Kidney (tissue), 14 donors: ENCODE measurements around the gene CEP89. TPM values are rescaled to one million over a fixed set of nuclear protein-coding genes. Genes with fewer than 3 reads are reported as not detected.

Source experiments
- DNase-seq, 5 donors: peaks; one replicate each; pipeline ENCODE4 v3.0.0-alpha.2; 2013 to 2020
- FAIRE-seq: peaks from 2 replicates; lab custom pipeline; 2012; peaks lifted over from hg19 to GRCh38; lab: Jason Lieb, UNC
- H3K27ac ChIP-seq, 2 donors: one replicate each; pipeline ENCODE4 v1.7.0; 2013; ENCODE audit warnings: low read depth in 2 of 2, low read length in 2 of 2, inconsistent platforms in 1 of 2
- H3K27me3 ChIP-seq: one replicate; pipeline ENCODE4 v1.7.1; 2013; ENCODE audit warnings: low read length, inconsistent platforms; ENCODE audit not compliant: control insufficient read depth, insufficient read depth
- H3K36me3 ChIP-seq, 3 donors: one replicate each; pipeline versions ENCODE4 v1.7.0 to v1.7.1; 2013; ENCODE audit warnings: low read length in 3 of 3, control low read depth in 1 of 3, inconsistent platforms in 1 of 3; ENCODE audit not compliant: insufficient read depth in 3 of 3, control insufficient read depth in 2 of 3
- H3K4me1 ChIP-seq, 3 donors: one replicate each; pipeline versions ENCODE4 v1.7.0 to v1.7.1; 2013; ENCODE audit warnings: low read length in 3 of 3, inconsistent platforms in 1 of 3, low read depth in 1 of 3; ENCODE audit not compliant: control insufficient read depth in 2 of 3, insufficient read depth in 2 of 3
- H3K4me3 ChIP-seq, 3 donors: one replicate each; pipeline versions ENCODE4 v1.7.0 to v1.8.1; 2013; ENCODE audit warnings: low read length in 3 of 3, control low read depth in 1 of 3, inconsistent platforms in 1 of 3
- H3K9ac ChIP-seq, 3 donors: one replicate each; pipeline versions ENCODE4 v1.7.0 to v1.7.1; 2013; ENCODE audit warnings: low read length in 3 of 3, control low read depth in 1 of 3, inconsistent platforms in 1 of 3
- H3K9me3 ChIP-seq, 3 donors: one replicate each; pipeline versions ENCODE4 v1.7.0 to v1.7.1; 2013; ENCODE audit warnings: low read length in 3 of 3, control low read depth in 1 of 3, inconsistent platforms in 1 of 3; ENCODE audit not compliant: control insufficient read depth in 2 of 3, insufficient read depth in 1 of 3
- CTCF ChIP-seq: IDR thresholded peaks from 3 replicates; pipeline ENCODE4 v1.5.1; 2012; ENCODE audit warnings: mild to moderate bottlenecking, moderate library complexity, borderline replicate concordance; ENCODE audit not compliant: insufficient read depth; ENCODE audit errors: extremely low read depth
- intact Hi-C: fragments of 100-400 bp; cut with DNase I; formaldehyde crosslinking; loops from one replicate; pipeline ENCODE4 v1.11.1; 2022
- polyA plus RNA-seq: library from polyadenylated mRNA; stranded (reverse); fragments of 350-450 nt; fragmentation: Illumina TruSeq; extraction: RNeasy Lipid Tissue Mini Kit (QIAGEN cat#74804); gene quantifications from one replicate; pipeline ENCODE4 v1.2.3, GENCODE V29; 2014; ENCODE audit warnings: low read depth, low replicate concordance; ENCODE audit not compliant: insufficient read depth
- total RNA-seq: library from RNA; stranded (reverse); fragmentation: NEBNext Ultra II Directional; extraction: Animal tissue kit (Norgen Biotek cat#: 25700); gene quantifications from one replicate; pipeline ENCODE4 v1.2.1, GENCODE V29; 2021
- donor health status: control.
- donor health status: control.
- donor health status: control.
- donor health status: control.
- donor health status: control.
- donor health status: DM: yes; HTN: yes; CAD: no.
- donor health status: Normal renal cell carcinoma (clear cell type).

Gene CEP89
- total and polyA plus RNA-seq, 2 donors from 2014 or later: 12.4 to 24.0 TPM

GRCh38 chr19:32908641-32909190 lies 63.0 kb downstream of the CEP89 start:
- TF ChIP-seq CTCF: no peak
- Histone ChIP-seq H3K27ac (no peak overlapping the region), H3K36me3 (peaks cover 0 to 11% (median 3%) of the 10 kb centered on the region in 3 donors), H3K27me3 (no peaks in the 10 kb centered on the region), H3K4me3 (no peak overlapping the region), H3K9me3 (peaks cover 0 to 7% (median 0%) of the 10 kb centered on the region in 3 donors), H3K9ac (no peak overlapping the region), H3K4me1 (no peaks in the 10 kb centered on the region)
- FAIRE-seq (no peak), DNase-seq (no peak)
- intact Hi-C loops: no loop called here

GRCh38 chr19:32902448-32902847 lies 69.3 kb downstream of the CEP89 start:
- FAIRE-seq: no peak
- Histone ChIP-seq H3K9ac (no peak overlapping the region), H3K4me1 (no peaks in the 10 kb centered on the region), H3K27me3 (no peaks in the 10 kb centered on the region), H3K27ac (peak overlapping the region in 1 of 2 donors; percentile 72), H3K9me3 (peaks cover 0 to 7% (median 0%) of the 10 kb centered on the region in 3 donors), H3K36me3 (peaks cover 0 to 4% (median 0%) of the 10 kb centered on the region in 3 donors), H3K4me3 (no peak overlapping the region)
- peak in 1 of 5 donors; percentile 4 for DNase-seq
- TF ChIP-seq CTCF: no peak
- intact Hi-C loops: no loop called here

- FAIRE-seq: no peak
- DNase-seq: no peak
- peaks cover 0 to 4% (median 0%) of the 10 kb centered on the region in 3 donors for H3K36me3 ChIP-seq
- no peak for TF ChIP-seq CTCF
- no peak overlapping the region for H3K4me3 ChIP-seq
- H3K4me1 ChIP-seq: no peaks in the 10 kb centered on the region
- intact Hi-C loops: no loop called here
- no peak overlapping the region for H3K27ac ChIP-seq
- H3K27me3 ChIP-seq: no peaks in the 10 kb centered on the region
- H3K9me3 ChIP-seq: peaks cover 0 to 7% (median 0%) of the 10 kb centered on the region in 3 donors
- H3K9ac ChIP-seq: no peak overlapping the region
These were observed 70.1 kb downstream of the CEP89 start for GRCh38 chr19:32901504-32902161.
